Body of pancreas (tissue), 4 donors: ENCODE data around the gene CTXN2. TPM values are rescaled to one million over a fixed set of nuclear protein-coding genes. Genes with fewer than 3 reads are reported as not detected.

Source experiments
- ATAC-seq: fragments of 150-250 bp; one replicate; pipeline ENCODE4 v1.9.1; 2016
- DNase-seq, 4 donors: peaks; one replicate each; pipeline ENCODE4 v3.0.0-alpha.2; 2019
- H3K27ac ChIP-seq, 4 donors: fragments of 200-600 bp; sonication (generic); 1 replicate in 3 of 4; 2 replicates in 1 of 4; pipeline versions ENCODE4 v1.5.1 to v1.6.1; 2016 to 2019; ENCODE audit warnings: mild to moderate bottlenecking in 1 of 4, mixed read lengths in 1 of 4, moderate library complexity in 1 of 4
- H3K27me3 ChIP-seq, 2 donors: fragments of 200-600 bp; sonication (generic); one replicate each; pipeline ENCODE4 v1.6.0; 2016; ENCODE audit warnings: mild to moderate bottlenecking in 1 of 2
- H3K36me3 ChIP-seq, 2 donors: fragments of 200-600 bp; sonication (generic); replicated peaks in 1 of 2; 2 replicates each; pipeline ENCODE4 v1.5.1; 2016; ENCODE audit warnings: low read depth in 2 of 2; ENCODE audit not compliant: insufficient read depth in 1 of 2
- H3K4me1 ChIP-seq: fragments of 200-600 bp; sonication (generic); one replicate; pipeline ENCODE4 v1.6.0; 2016
- H3K4me3 ChIP-seq, 2 donors: fragments of 200-600 bp; sonication (generic); 1 replicate in 1 of 2; 2 replicates in 1 of 2; pipeline ENCODE4 v1.5.1; 2016 to 2019
- H3K9me3 ChIP-seq, 3 donors: fragments of 200-600 bp; sonication (generic); 1 replicate in 2 of 3; 2 replicates in 1 of 3; pipeline ENCODE4 v1.5.1; 2016
- CTCF ChIP-seq, 7 experiments: fragments of 450-650 bp in 4 of 7; fragments of 200-600 bp in 3 of 7; sonication (generic) in 3 of 7; IDR thresholded peaks; one replicate each; pipeline ENCODE4 v1.5.1; 2016 to 2019; ENCODE audit warnings: antibody characterized with exemption in 7 of 7
- POLR2A ChIP-seq, 3 donors: fragments of 450-650 bp; IDR thresholded peaks; one replicate each; pipeline ENCODE4 v1.6.1; 2016; ENCODE audit warnings: antibody characterized with exemption in 3 of 3, mild to moderate bottlenecking in 2 of 3
- WGBS, 2 donors: methylation state at CpG; one replicate each; pipeline ENCODE4 v1.1.5; 2017; 5-methylcytosine and 5-hydroxymethylcytosine counted together
- intact Hi-C: fragments of 100-400 bp; cut with DNase I; formaldehyde crosslinking; loops from one replicate; pipeline ENCODE4 v1.15.1; 2023
- total RNA-seq, 2 donors: library from RNA; depleted of rRNA; stranded (reverse); fragments of >200 nt; gene quantifications; one replicate each; pipeline ENCODE4 v1.1.0, GENCODE V29; 2016

Gene CTXN2
- total RNA-seq, 2 donors from 2014 or later: 0.52 TPM; not detected in 1

GRCh38 chr15:48178648-48178931 is 12.9 kb upstream of the CTXN2 start:
- Histone ChIP-seq H3K27me3 (no peaks in the 10 kb centered on the region), H3K36me3 (no peaks in the 10 kb centered on the region), H3K27ac (peak overlapping the region in 2 of 4 donors; percentile 59 to 83), H3K4me3 (no peak overlapping the region), H3K9me3 (no peaks in the 10 kb centered on the region), H3K4me1 (peaks cover 9% of the 10 kb centered on the region)
- no peak for TF ChIP-seq CTCF (IDR thresholded peaks at IDR 0.05)
- TF ChIP-seq POLR2A (IDR thresholded peaks at IDR 0.05): no peak
- no peak for DNase-seq
- WGBS, 2 donors: 60 to 86% methylated on average over 1 of the region's 1 CpG
- intact Hi-C loops: no loop called here
- no peak for ATAC-seq

- no peak for TF ChIP-seq CTCF (IDR thresholded peaks at IDR 0.05)
- no peak for TF ChIP-seq POLR2A (IDR thresholded peaks at IDR 0.05)
- Histone ChIP-seq H3K9me3 (no peaks in the 10 kb centered on the region), H3K27me3 (no peaks in the 10 kb centered on the region), H3K27ac (no peak overlapping the region), H3K4me3 (no peak overlapping the region), H3K36me3 (no peaks in the 10 kb centered on the region), H3K4me1 (no peaks in the 10 kb centered on the region)
- DNase-seq (no peak), ATAC-seq (no peak)
- intact Hi-C loops: no loop called here
- 46 to 56% methylated on average over 2 of the region's 2 CpGs for WGBS, 2 donors
Measured at GRCh38 chr15:48182749-48183148, 8.7 kb upstream of the CTXN2 start.

- Histone ChIP-seq H3K27me3 (no peaks in the 10 kb centered on the region), H3K36me3 (no peaks in the 10 kb centered on the region), H3K4me1 (no peaks in the 10 kb centered on the region), H3K4me3 (no peak overlapping the region), H3K9me3 (no peaks in the 10 kb centered on the region), H3K27ac (no peak overlapping the region)
- DNase-seq: no peak
- WGBS, 2 donors: 68 to 69% methylated on average over 3 of the region's 3 CpGs
- TF ChIP-seq POLR2A (IDR thresholded peaks at IDR 0.05) (no peak), CTCF (IDR thresholded peaks at IDR 0.05) (no peak)
- ATAC-seq: no peak
- intact Hi-C loops: no loop called here
Measured at GRCh38 chr15:48185529-48185928, 5.9 kb upstream of the CTXN2 start.

GRCh38 chr15:48186271-48186670 is 5.2 kb upstream of the CTXN2 start:
- intact Hi-C loops: no loop called here
- Histone ChIP-seq H3K9me3 (no peaks in the 10 kb centered on the region), H3K36me3 (no peaks in the 10 kb centered on the region), H3K4me1 (peaks cover 1% of the 10 kb centered on the region), H3K4me3 (no peak overlapping the region), H3K27ac (no peak overlapping the region), H3K27me3 (no peaks in the 10 kb centered on the region)
- 78 to 89% methylated on average over 3 of the region's 3 CpGs for WGBS, 2 donors
- TF ChIP-seq CTCF (IDR thresholded peaks at IDR 0.05): no peak
- no peak for DNase-seq
- no peak for ATAC-seq

GRCh38 chr15:48190932-48191573 is 412 bp upstream of the CTXN2 start:
- WGBS, 2 donors: 3 to 4% methylated on average over 15 of the region's 15 CpGs
- H3K27ac ChIP-seq: no peak overlapping the region
- intact Hi-C loops: no loop called here
- DNase-seq (peak; percentile 54 to 80 (median 70)), ATAC-seq (peak; percentile 53)
- H3K9me3 ChIP-seq: no peaks in the 10 kb centered on the region
- peaks cover 5% of the 10 kb centered on the region for H3K4me1 ChIP-seq
- no peaks in the 10 kb centered on the region for H3K36me3 ChIP-seq
- no peak overlapping the region for H3K4me3 ChIP-seq
- H3K27me3 ChIP-seq: no peaks in the 10 kb centered on the region
- TF ChIP-seq CTCF (IDR thresholded peaks at IDR 0.05): no peak
- TF ChIP-seq POLR2A (IDR thresholded peaks at IDR 0.05): no peak
